GM13977 (cell line): ENCODE measurements around the gene KCNMA1.

Source experiments
- DNase-seq: peaks from one replicate; pipeline ENCODE4 v3.0.0; 2012; ENCODE audit warnings: low spot score
- CTCF ChIP-seq: IDR thresholded peaks from 2 replicates; pipeline ENCODE4 v1.5.1; 2012; ENCODE audit warnings: mild to moderate bottlenecking, control low read depth; ENCODE audit not compliant: insufficient read depth; ENCODE audit errors: extremely low read depth, missing control alignments
- in situ Hi-C: fragments of 300-500 bp; cut with MboI; formaldehyde crosslinking; loops from one replicate; pipeline ENCODE4 v1.12.0; 2022; ENCODE audit warnings: low sequenced_read_pairs, low pct_unique_long_range_greater_than_20kb, mixed read lengths, inconsistent platforms; ENCODE audit not compliant: unreplicated experiment

Gene KCNMA1

GRCh38 chr10:77516575-77516974, 121.0 kb downstream of the KCNMA1 start:
- DNase-seq, result no peak
- in situ Hi-C loops, result no loop called here
- TF ChIP-seq CTCF, result no peak

GRCh38 chr10:77514870-77515269, 122.7 kb downstream of the KCNMA1 start:
- no peak for TF ChIP-seq CTCF
- DNase-seq, result no peak
- in situ Hi-C loops, result no loop called here

- in situ Hi-C loops, result no loop called here
- no peak for DNase-seq
- TF ChIP-seq CTCF, result no peak
These were observed 123.8 kb downstream of the KCNMA1 start for GRCh38 chr10:77513781-77514331.

GRCh38 chr10:77513220-77513619, 124.4 kb downstream of the KCNMA1 start:
- DNase-seq, result no peak
- in situ Hi-C loops, result no loop called here
- no peak for TF ChIP-seq CTCF

- DNase-seq, result no peak
- in situ Hi-C loops, result no loop called here
- no peak for TF ChIP-seq CTCF
These were observed 125.4 kb downstream of the KCNMA1 start for GRCh38 chr10:77512219-77512578.

GRCh38 chr10:77511498-77512218, 126.0 kb downstream of the KCNMA1 start:
- TF ChIP-seq CTCF, result no peak
- in situ Hi-C loops, result no loop called here
- no peak for DNase-seq
